Measurements from ENCODE around the gene BACH2.

- TF ChIP-seq POLR2AphosphoS5 (IDR thresholded peaks at IDR 0.05; ENCODE audit: low read depth, low read length) (no peak), POLR2A (IDR thresholded peaks at IDR 0.05; ENCODE audit: low read depth, low read length) (no peak), TAF1 (IDR thresholded peaks at IDR 0.05; ENCODE audit: borderline replicate concordance, low read depth, low read length) (no peak)
Measured at GRCh38 chr6:90241229-90241880, 55.3 kb downstream of the BACH2 start.

All from GM12892 (cell line).